ENCODE results near the gene DUSP1.

DNA sequence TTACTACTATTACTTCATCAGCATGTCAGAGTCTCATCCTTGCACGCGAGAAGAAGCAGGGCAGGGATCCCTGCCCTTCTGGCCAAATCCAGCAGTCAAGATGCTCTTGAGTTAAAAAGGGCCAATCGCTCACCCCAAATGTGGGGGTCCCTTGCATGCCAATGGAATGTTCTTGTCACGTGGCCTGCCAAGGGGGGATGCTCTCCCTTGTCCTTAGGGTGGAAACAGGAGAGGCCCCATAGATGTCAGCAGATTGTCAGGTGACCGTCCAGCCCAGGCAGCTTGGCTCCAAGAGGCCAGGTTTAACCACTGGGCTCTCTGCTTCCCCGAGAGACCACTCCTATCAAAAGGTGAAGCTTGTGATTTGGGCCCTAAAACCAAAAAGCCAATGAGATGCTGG lies 25.3 kb upstream of the DUSP1 start:
- TF ChIP-seq, protein P1, sequence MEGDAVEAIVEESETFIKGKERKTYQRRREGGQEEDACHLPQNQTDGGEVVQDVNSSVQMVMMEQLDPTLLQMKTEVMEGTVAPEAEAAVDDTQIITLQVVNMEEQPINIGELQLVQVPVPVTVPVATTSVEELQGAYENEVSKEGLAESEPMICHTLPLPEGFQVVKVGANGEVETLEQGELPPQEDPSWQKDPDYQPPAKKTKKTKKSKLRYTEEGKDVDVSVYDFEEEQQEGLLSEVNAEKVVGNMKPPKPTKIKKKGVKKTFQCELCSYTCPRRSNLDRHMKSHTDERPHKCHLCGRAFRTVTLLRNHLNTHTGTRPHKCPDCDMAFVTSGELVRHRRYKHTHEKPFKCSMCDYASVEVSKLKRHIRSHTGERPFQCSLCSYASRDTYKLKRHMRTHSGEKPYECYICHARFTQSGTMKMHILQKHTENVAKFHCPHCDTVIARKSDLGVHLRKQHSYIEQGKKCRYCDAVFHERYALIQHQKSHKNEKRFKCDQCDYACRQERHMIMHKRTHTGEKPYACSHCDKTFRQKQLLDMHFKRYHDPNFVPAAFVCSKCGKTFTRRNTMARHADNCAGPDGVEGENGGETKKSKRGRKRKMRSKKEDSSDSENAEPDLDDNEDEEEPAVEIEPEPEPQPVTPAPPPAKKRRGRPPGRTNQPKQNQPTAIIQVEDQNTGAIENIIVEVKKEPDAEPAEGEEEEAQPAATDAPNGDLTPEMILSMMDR (IDR thresholded peaks at IDR 0.05) = no peak
- TF ChIP-seq EP300 (IDR thresholded peaks at IDR 0.05) = no peak
- TF ChIP-seq POLR2A (IDR thresholded peaks at IDR 0.05; ENCODE audit: low read depth) = no peak
- no peak for TF ChIP-seq POLR2AphosphoS5 (IDR thresholded peaks at IDR 0.05)

Data from esophagus muscularis mucosa (tissue), 4 donors.